Measurements from ENCODE around the gene YIF1B. TPM values are rescaled to one million over a fixed set of nuclear protein-coding genes. Genes with fewer than 3 reads are reported as not detected.

The YIF1B gene
- total and polyA plus RNA-seq, 9 of the 15 experiments (the other 6 are each of a cell fraction or from before 2014, with no cell fraction given), result 8.5 to 586 (median 323) TPM

DNA sequence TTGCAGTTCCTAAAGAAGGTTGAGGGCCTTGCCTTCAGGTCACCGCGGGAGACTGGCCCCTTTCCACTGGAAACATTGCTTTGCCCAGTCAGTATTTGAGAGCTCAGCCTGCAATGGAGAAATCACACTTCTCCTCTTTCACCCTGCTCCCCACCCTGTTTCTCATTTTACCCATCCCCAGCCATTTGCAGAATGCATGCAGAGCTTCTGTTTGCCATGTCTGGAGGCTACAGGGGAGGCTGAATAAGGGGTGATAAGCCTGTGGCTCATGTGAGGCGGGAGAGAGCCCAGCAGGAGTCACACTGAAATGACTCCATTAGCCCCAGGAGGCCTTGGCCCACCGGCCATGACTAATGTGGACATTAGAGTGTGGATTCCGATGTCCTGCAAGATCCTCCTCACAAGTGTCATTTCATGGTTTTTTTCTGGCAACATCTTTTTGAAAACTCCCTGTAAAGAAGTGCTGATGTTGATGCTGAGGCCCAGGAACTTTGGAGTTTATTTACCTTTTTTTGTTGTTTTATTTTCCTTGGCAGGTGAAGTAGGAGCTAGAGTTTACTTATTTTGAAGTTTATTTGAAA lies 45.1 kb downstream of the YIF1B start:
- ChIA-PET POLR2A (interaction anchor here (0.6 to 1.6 kb wide), 6 partner anchors 10 to 322 kb away, joined by 3 to 13 read pairs (median 4); partner anchors contain the start of gene PSMD8), CTCF (ENCODE audit: low intra/inter-chr PET ratio) (no interaction called here)
- peak overlapping the region; percentile 85 for H3K27ac ChIP-seq (ENCODE audit: extremely low read depth, low read depth, low read length)
- no TSS peak for BruUV-seq (replicated peaks)
- 2% methylated on average over 5 of the region's 5 CpGs for WGBS (ENCODE audit: insufficient coverage, low coverage, missing lambda C conversion rate)
- intact Hi-C loops (cut with micrococcal nuclease), result loop anchor here (1.0 to 2.0 kb wide), 2 partner anchors 16 to 46 kb away; no protein-coding TSS in a partner anchor
- in situ Hi-C loops (cut with MboI), result no loop called here
- H3K9ac ChIP-seq (ENCODE audit: insufficient read depth in 1 of 2, low read depth in 2 of 2, low read length in 2 of 2), result peak overlapping the region; percentile 0 to 54; a peak in 3 of 4 replicates
- no peaks in the 10 kb centered on the region for H4K20me1 ChIP-seq (replicated peaks; ENCODE audit: control insufficient read depth, insufficient read depth, low read length)
- peak; percentile 74 to 92 (median 82) for DNase-seq (ENCODE audit: extremely low read depth in 1 of 4, low spot score in 3 of 4)
- ATAC-seq, result peak; percentile 83
- H3K9me3 ChIP-seq (replicated peaks; ENCODE audit: control insufficient read depth, insufficient read depth, low read depth, low read length), result no peaks in the 10 kb centered on the region
- H3K4me3 ChIP-seq, result peak overlapping the region; percentile 7; the same call in 1 of the 2 replicates
- no peaks in the 10 kb centered on the region for H3K27me3 ChIP-seq (ENCODE audit: control insufficient read depth in 2 of 2, insufficient read depth in 2 of 2, low read length in 2 of 2)
- no peaks in the 10 kb centered on the region for H3K79me2 ChIP-seq (ENCODE audit: control insufficient read depth, insufficient read depth, low read length)
- peaks cover 47 to 53% of the 10 kb centered on the region in 2 experiments for H3K4me1 ChIP-seq (replicated peaks in 1 of 2; ENCODE audit: control insufficient read depth in 2 of 2, insufficient read depth in 2 of 2, low read length in 2 of 2)
- FAIRE-seq, result peak; percentile 89
- H3K4me2 ChIP-seq (ENCODE audit: insufficient read depth, low read length), result peak overlapping the region; percentile 73
- H3K9me1 ChIP-seq (ENCODE audit: control insufficient read depth, insufficient read depth, low read length), result no peaks in the 10 kb centered on the region
- H3K36me3 ChIP-seq (ENCODE audit: control insufficient read depth, insufficient read depth, low read length), result no peaks in the 10 kb centered on the region
- H2AFZ ChIP-seq (ENCODE audit: low read depth, low read length), result peak overlapping the region; percentile 79
- TF ChIP-seq GATAD2A (IDR thresholded peaks at IDR 0.05) (peak; percentile 91; the same call in 1 of the 2 replicates), BHLHE40 (IDR thresholded peaks at IDR 0.05; ENCODE audit: low read length) (peak; percentile 83), DMBX1 (CRISPR knock-in tag; IDR thresholded peaks at IDR 0.05; ENCODE audit: borderline replicate concordance) (peak; percentile 66; the same call in 1 of the 2 replicates), PHF20 (IDR thresholded peaks at IDR 0.05; ENCODE audit: partially characterized antibody) (peak; percentile 41), SMAD4 (CRISPR knock-in tag; conservative IDR thresholded peaks at IDR 0.05) (peak; percentile 34; the same call in 1 of the 2 replicates), TAL1 (IDR thresholded peaks at IDR 0.05) (peak; percentile 73), YY1 (IDR thresholded peaks at IDR 0.05; ENCODE audit: borderline replicate concordance in 1 of 3, control insufficient read depth in 1 of 3, extremely low read depth in 1 of 3, insufficient read depth in 3 of 3, insufficient read length in 1 of 3, insufficient replicate concordance in 2 of 3, low read depth in 1 of 3, low read length in 2 of 3) (peak in 2 of 3 experiments; percentile 77 to 87), ARID1B (IDR thresholded peaks at IDR 0.05) (peak; percentile 59), CREB1 (IDR thresholded peaks at IDR 0.05) (0 out of 2 replicates have a peak, but pooled peaks have one; percentile 54), CREB1 (CRISPR knock-in tag; IDR thresholded peaks at IDR 0.05) (no peak), CBFA2T3 (IDR thresholded peaks at IDR 0.05) (peak; percentile 93), DDX20 (tag; IDR thresholded peaks at IDR 0.05; ENCODE audit: low read depth) (no peak)
- TF ChIP-seq, protein P1, sequence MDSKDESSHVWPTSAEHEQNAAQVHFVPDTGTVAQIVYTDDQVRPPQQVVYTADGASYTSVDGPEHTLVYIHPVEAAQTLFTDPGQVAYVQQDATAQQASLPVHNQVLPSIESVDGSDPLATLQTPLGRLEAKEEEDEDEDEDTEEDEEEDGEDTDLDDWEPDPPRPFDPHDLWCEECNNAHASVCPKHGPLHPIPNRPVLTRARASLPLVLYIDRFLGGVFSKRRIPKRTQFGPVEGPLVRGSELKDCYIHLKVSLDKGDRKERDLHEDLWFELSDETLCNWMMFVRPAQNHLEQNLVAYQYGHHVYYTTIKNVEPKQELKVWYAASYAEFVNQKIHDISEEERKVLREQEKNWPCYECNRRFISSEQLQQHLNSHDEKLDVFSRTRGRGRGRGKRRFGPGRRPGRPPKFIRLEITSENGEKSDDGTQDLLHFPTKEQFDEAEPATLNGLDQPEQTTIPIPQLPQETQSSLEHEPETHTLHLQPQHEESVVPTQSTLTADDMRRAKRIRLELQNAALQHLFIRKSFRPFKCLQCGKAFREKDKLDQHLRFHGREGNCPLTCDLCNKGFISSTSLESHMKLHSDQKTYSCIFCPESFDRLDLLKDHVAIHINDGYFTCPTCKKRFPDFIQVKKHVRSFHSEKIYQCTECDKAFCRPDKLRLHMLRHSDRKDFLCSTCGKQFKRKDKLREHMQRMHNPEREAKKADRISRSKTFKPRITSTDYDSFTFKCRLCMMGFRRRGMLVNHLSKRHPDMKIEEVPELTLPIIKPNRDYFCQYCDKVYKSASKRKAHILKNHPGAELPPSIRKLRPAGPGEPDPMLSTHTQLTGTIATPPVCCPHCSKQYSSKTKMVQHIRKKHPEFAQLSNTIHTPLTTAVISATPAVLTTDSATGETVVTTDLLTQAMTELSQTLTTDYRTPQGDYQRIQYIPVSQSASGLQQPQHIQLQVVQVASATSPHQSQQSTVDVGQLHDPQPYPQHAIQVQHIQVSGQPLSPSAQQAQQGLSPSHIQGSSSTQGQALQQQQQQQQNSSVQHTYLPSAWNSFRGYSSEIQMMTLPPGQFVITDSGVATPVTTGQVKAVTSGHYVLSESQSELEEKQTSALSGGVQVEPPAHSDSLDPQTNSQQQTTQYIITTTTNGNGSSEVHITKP (IDR thresholded peaks at IDR 0.05; ENCODE audit: partially characterized antibody), result peak; percentile 49
- TF ChIP-seq, protein P2, sequence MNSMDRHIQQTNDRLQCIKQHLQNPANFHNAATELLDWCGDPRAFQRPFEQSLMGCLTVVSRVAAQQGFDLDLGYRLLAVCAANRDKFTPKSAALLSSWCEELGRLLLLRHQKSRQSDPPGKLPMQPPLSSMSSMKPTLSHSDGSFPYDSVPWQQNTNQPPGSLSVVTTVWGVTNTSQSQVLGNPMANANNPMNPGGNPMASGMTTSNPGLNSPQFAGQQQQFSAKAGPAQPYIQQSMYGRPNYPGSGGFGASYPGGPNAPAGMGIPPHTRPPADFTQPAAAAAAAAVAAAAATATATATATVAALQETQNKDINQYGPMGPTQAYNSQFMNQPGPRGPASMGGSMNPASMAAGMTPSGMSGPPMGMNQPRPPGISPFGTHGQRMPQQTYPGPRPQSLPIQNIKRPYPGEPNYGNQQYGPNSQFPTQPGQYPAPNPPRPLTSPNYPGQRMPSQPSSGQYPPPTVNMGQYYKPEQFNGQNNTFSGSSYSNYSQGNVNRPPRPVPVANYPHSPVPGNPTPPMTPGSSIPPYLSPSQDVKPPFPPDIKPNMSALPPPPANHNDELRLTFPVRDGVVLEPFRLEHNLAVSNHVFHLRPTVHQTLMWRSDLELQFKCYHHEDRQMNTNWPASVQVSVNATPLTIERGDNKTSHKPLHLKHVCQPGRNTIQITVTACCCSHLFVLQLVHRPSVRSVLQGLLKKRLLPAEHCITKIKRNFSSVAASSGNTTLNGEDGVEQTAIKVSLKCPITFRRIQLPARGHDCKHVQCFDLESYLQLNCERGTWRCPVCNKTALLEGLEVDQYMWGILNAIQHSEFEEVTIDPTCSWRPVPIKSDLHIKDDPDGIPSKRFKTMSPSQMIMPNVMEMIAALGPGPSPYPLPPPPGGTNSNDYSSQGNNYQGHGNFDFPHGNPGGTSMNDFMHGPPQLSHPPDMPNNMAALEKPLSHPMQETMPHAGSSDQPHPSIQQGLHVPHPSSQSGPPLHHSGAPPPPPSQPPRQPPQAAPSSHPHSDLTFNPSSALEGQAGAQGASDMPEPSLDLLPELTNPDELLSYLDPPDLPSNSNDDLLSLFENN (IDR thresholded peaks at IDR 0.05; ENCODE audit: low read depth in 2 of 2, low read length in 2 of 2), result peak in 1 of 2 experiments; percentile 45; a peak in 1 of 4 replicates

Data from K562 (cell line).